GM12872 (cell line): ENCODE data around the gene DNAH1.

ENCODE experiments used
- TF ChIP-seq, protein P1 (sequence below): IDR thresholded peaks from 3 replicates; pipeline ENCODE4 v1.5.1; 2011; ENCODE audit warnings: low read depth, mild to moderate bottlenecking, low read length, moderate library complexity; ENCODE audit not compliant: insufficient read depth

Gene DNAH1

GRCh38 chr3:52350416-52350815, 34.3 kb downstream of the DNAH1 start:
- TF ChIP-seq, protein P1, sequence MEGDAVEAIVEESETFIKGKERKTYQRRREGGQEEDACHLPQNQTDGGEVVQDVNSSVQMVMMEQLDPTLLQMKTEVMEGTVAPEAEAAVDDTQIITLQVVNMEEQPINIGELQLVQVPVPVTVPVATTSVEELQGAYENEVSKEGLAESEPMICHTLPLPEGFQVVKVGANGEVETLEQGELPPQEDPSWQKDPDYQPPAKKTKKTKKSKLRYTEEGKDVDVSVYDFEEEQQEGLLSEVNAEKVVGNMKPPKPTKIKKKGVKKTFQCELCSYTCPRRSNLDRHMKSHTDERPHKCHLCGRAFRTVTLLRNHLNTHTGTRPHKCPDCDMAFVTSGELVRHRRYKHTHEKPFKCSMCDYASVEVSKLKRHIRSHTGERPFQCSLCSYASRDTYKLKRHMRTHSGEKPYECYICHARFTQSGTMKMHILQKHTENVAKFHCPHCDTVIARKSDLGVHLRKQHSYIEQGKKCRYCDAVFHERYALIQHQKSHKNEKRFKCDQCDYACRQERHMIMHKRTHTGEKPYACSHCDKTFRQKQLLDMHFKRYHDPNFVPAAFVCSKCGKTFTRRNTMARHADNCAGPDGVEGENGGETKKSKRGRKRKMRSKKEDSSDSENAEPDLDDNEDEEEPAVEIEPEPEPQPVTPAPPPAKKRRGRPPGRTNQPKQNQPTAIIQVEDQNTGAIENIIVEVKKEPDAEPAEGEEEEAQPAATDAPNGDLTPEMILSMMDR, result no peak

DNA sequence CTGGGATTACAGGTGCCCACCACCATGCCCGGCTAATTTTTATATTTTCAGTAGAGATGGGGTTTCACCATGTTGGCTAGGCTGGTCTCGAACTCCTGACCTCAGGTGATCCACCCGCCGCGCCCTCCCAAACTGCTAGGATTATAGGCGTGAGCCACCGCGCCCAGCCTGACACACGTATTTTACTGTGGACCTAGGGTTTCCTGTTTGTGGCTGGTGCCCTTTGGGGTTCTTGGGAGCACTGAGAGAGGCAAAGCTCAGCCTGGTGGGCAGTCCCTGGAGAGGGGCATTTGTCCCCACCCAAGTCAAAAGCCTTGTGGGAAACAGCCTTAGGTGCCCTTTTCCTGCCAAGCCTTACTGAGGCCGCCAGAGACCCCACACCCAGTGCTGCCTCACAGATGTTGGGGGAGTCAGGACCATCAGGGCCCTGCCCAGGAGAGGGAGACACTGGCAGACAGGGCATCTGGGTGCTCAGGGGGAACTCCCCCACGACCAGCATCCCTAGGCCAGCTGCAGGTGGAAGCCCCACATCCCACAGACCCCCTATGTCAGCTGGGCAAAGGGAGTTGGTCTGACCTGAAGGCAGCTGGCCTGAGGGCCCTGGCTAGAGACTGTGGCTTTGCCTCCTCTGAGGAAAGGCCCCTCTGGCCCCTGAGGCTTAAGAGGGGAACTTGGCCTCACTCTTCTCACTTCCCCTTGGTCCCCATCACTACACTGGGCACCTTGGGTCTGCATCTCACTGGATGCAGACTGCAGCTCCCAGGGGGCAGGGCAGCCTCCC, 35.1 kb downstream of the DNAH1 start:
- TF ChIP-seq, protein P1, result no peak

DNA sequence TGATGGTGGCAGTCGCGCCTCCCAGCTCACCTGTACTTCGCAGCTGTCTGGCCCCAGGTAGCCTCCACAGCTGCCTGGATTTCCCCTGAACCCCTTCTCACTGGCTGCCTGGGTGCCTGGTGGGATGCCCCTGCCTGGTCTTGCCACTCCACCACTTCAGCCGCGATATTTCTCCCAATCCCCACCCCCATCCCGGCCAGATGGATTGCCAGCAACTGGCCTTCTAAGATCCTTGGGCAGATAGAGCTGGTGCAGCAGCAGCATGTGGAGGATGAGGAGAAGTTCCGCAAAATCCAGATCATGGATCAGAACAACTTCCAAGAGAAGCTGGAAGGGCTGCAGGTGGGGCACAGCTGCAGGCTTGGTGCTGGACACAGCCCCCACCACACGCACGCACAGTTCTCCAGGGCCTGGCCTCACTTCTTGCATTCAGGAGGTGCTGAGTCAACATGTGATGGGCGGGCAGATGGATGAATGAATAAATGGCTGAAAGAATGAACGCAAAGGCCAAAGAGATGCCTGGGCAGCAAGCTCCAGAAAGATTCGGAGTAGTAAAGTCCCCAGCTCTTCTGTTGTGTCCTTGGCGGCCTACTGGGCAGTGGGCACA, 35.7 kb downstream of the DNAH1 start:
- TF ChIP-seq, protein P1, result no peak

DNA sequence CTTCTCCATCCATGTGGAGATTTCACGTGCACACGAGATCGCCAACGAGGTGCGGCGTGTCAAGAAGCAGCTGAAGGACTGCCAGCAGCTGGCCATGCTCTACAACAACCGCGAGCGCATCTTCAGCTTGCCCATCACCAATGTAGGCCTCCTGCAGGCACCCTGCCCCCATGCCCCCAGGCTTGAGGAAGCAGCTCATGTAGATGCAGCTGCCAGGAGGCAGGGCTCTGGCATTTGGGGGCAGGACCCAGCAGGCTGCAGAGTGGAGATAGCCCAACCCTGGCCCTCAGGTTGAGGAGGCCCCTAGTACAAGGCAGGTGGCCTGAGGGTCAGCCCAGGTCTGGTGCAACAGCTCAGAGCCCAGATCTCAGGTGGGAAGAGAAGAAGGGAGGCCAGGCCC, 36.4 kb downstream of the DNAH1 start:
- TF ChIP-seq, protein P1, result no peak

GRCh38 chr3:52353291-52353855, 37.3 kb downstream of the DNAH1 start:
- TF ChIP-seq, protein P1, result no peak

DNA sequence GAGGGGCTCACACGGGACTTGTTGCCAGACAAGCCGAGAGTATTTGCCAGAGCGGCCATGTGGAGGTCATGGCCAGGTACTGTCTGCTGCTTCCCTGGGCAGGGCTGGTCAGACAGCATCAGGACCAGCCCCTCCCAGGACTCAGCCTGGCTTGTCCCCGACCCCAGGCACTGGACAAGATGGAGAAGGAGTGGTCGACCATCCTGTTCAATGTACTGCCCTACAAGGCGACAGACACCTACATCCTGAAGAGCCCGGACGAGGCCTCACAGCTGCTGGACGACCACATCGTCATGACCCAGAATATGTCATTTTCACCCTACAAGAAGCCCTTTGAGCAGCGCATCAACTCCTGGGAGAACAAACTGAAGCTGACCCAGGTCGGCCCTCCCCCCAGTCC, 38.6 kb downstream of the DNAH1 start:
- TF ChIP-seq, protein P1, result no peak

- TF ChIP-seq, protein P1, result no peak
These were observed 39.4 kb downstream of the DNAH1 start for GRCh38 chr3:52355526-52355925.
